ENCODE data around the gene KCTD1. TPM values are rescaled to one million over a fixed set of nuclear protein-coding genes. Genes with fewer than 3 reads are reported as not detected.

The KCTD1 gene
- total RNA-seq, 4 donors from 2014 or later, result 33.6 to 42.0 (median 39.4) TPM

DNA sequence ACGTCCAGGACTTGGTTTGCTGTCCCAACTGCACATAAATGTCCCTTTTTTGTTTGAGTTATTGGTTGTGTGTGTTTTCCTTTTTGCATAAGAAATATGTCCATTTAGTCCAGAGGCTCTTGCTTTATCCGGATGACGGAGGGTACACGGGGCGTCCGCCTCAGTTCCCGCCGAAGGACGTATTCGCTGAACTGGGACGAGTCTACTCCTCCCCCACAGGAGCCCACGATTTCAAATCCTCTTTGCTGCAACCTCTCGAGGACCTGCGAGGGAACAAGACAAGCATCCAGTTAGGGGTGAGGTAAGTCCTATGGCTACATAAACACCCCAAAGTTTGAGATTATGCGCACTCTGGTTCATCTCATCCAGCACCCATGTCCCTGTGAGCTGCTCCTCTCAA, 92.7 kb downstream of the KCTD1 start:
- Histone ChIP-seq H3K4me3 (no peak overlapping the region), H3K27me3 (no peaks in the 10 kb centered on the region), H3K9me3 (no peaks in the 10 kb centered on the region), H3K36me3 (peaks cover 0 to 55% (median 0%) of the 10 kb centered on the region in 3 donors), H3K4me1 (no peaks in the 10 kb centered on the region), H3K27ac (no peak overlapping the region)
- no peak for DNase-seq (ENCODE audit: low spot score in 2 of 2)
- WGBS, 2 donors, result 94 to 98% methylated on average over 15 of the region's 15 CpGs
- TF ChIP-seq POLR2A (IDR thresholded peaks at IDR 0.05) (no peak), EP300 (IDR thresholded peaks at IDR 0.05) (no peak)
- TF ChIP-seq, protein P1, sequence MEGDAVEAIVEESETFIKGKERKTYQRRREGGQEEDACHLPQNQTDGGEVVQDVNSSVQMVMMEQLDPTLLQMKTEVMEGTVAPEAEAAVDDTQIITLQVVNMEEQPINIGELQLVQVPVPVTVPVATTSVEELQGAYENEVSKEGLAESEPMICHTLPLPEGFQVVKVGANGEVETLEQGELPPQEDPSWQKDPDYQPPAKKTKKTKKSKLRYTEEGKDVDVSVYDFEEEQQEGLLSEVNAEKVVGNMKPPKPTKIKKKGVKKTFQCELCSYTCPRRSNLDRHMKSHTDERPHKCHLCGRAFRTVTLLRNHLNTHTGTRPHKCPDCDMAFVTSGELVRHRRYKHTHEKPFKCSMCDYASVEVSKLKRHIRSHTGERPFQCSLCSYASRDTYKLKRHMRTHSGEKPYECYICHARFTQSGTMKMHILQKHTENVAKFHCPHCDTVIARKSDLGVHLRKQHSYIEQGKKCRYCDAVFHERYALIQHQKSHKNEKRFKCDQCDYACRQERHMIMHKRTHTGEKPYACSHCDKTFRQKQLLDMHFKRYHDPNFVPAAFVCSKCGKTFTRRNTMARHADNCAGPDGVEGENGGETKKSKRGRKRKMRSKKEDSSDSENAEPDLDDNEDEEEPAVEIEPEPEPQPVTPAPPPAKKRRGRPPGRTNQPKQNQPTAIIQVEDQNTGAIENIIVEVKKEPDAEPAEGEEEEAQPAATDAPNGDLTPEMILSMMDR (IDR thresholded peaks at IDR 0.05), result no peak

DNA sequence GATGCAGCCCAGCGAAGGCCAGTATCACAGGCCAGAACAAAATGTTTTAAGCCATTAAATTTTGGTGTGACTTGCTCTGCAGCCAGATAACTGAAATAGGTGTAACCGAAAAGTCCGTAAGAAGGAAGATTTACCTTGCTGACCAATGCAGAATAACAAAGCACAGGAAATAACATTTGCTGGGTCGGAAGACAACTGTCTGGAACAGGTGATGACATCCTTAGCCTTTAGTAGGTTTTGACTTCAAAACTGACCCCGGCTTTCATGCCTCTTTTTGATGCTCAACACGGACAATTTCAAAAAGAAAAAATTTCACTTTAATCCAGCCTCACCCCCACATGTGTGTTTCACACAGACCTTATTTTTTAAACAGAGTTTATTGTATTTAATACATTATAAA, 93.7 kb downstream of the KCTD1 start:
- H3K9me3 ChIP-seq, result no peaks in the 10 kb centered on the region
- H3K36me3 ChIP-seq, result peaks cover 0 to 45% (median 0%) of the 10 kb centered on the region in 3 donors
- H3K4me3 ChIP-seq, result no peak overlapping the region
- TF ChIP-seq EP300 (IDR thresholded peaks at IDR 0.05) (no peak), POLR2A (IDR thresholded peaks at IDR 0.05) (no peak)
- TF ChIP-seq, protein P1 (IDR thresholded peaks at IDR 0.05), result no peak
- no peak overlapping the region for H3K27ac ChIP-seq
- no peak for DNase-seq (ENCODE audit: low spot score in 2 of 2)
- H3K27me3 ChIP-seq, result no peaks in the 10 kb centered on the region
- WGBS, 2 donors, result 88 to 90% methylated on average over 6 of the region's 6 CpGs
- H3K4me1 ChIP-seq, result no peaks in the 10 kb centered on the region

DNA sequence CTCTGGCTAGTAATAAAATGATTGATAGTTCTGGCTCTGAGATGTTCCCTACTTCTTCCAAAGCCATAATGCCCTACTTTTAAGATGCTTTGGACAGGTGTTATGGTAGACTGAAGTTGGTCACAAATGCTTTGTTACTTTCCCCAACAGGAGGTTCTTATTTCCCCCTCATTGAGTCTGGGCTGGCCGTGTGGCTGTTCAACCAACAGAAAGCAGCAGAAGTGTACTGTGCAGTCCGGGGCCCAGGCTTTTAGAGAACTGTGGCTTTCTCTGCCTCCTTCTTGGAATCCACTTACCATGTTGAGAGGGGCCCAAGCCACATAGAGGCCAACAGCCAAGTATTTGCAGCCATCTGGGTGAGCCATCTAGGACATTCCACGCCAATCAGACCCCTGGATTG, 94.2 kb downstream of the KCTD1 start:
- Histone ChIP-seq H3K4me3 (no peak overlapping the region), H3K36me3 (peaks cover 0 to 41% (median 0%) of the 10 kb centered on the region in 3 donors), H3K27ac (no peak overlapping the region), H3K27me3 (no peaks in the 10 kb centered on the region), H3K4me1 (no peaks in the 10 kb centered on the region), H3K9me3 (no peaks in the 10 kb centered on the region)
- no peak for DNase-seq (ENCODE audit: low spot score in 2 of 2)
- 80 to 94% methylated on average over 3 of the region's 3 CpGs for WGBS, 2 donors
- TF ChIP-seq EP300 (IDR thresholded peaks at IDR 0.05), result no peak

DNA sequence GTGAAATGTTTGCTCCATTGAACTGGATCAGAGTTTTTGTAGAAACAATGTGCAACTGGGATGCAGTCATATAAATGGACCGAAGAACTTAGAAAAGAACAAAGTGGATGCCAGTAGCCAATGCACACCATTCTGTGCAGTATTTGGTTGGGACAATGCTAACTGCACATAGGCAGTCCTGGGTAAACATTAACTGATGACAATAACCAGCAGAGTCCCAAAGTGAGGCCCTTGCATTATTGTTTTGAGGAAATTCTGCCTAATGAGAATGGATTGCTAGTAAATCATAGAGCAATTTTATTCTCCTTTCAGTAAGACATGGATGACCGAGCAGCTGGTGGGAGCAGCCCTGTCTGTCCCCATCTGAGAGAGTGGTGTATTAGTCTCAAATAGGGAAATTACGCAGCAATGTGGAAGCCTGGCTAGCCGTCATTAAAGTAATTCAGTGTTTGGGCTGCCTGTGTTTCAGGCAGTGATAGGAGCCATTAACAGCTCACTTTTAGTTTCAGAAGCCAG, 94.9 kb downstream of the KCTD1 start:
- Histone ChIP-seq H3K36me3 (peaks cover 0 to 33% (median 0%) of the 10 kb centered on the region in 3 donors), H3K27ac (no peak overlapping the region), H3K27me3 (no peaks in the 10 kb centered on the region), H3K4me1 (no peaks in the 10 kb centered on the region), H3K9me3 (no peaks in the 10 kb centered on the region), H3K4me3 (no peak overlapping the region)
- no peak for DNase-seq (ENCODE audit: low spot score in 2 of 2)
- no peak for TF ChIP-seq POLR2A (IDR thresholded peaks at IDR 0.05)
- TF ChIP-seq, protein P1 (IDR thresholded peaks at IDR 0.05), result no peak
- no peak for TF ChIP-seq EP300 (IDR thresholded peaks at IDR 0.05)
- WGBS, 2 donors, result 67 to 78% methylated on average over 4 of the region's 4 CpGs

DNA sequence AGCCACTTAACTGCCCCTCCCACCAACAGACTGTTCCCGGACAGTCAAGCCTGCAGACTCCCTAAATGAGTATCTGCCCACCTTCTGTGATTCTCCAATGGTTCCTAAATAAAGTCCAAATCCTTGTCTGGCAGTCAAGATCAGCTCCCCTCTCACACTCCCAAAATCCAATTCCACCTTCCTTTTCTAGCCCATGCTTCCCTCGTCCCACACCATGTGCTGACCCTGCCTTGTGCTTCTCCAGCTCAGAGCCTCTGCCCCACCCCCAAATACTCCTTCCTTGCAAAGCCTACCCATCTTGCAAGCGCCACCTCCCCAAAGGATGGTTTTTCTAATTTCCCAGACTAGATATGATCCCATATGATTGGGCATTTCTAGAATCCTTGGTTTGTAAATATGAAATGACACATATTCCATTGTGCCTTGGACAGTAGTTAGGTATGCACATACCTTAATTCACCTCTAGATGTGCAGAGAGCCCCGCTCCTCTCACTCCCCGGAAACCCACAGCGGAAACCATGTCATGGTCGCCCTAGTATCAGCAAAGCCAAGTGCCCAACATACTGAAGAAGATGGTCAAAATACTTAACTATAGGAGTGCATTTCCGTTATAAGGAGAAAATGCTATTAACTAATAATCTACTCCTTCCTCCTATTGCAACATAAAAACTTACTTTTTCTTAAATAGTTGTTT, 97.2 kb downstream of the KCTD1 start:
- H3K27ac ChIP-seq, result no peak overlapping the region
- no peaks in the 10 kb centered on the region for H3K9me3 ChIP-seq
- TF ChIP-seq POLR2A (IDR thresholded peaks at IDR 0.05), result no peak
- TF ChIP-seq EP300 (IDR thresholded peaks at IDR 0.05), result no peak
- TF ChIP-seq, protein P1 (IDR thresholded peaks at IDR 0.05), result no peak
- 91 to 92% methylated on average over 8 of the region's 8 CpGs for WGBS, 2 donors
- no peak for DNase-seq (ENCODE audit: low spot score in 2 of 2)
- peaks cover 0 to 21% (median 0%) of the 10 kb centered on the region in 3 donors for H3K36me3 ChIP-seq
- H3K27me3 ChIP-seq, result no peaks in the 10 kb centered on the region
- H3K4me3 ChIP-seq, result no peak overlapping the region
- H3K4me1 ChIP-seq, result no peaks in the 10 kb centered on the region
